AG04450 (cell line): Measurements from ENCODE around the gene TBL2. TPM values are rescaled to one million over a fixed set of nuclear protein-coding genes. Genes with fewer than 3 reads are reported as not detected.

Experiments
- CTCF ChIA-PET: fragments of 300-600, 350-600 bp; formaldehyde crosslinking; extraction: SDS; loops from one replicate; lab custom pipeline; 2022; ENCODE audit warnings: antibody characterized with exemption, inconsistent platforms; lab: Charles Lee
- POLR2A ChIA-PET: fragments of 350-600 bp; formaldehyde crosslinking; extraction: SDS; loops from one replicate; lab custom pipeline; 2021; ENCODE audit warnings: antibody characterized with exemption, inconsistent platforms; lab: Yijun Ruan, JAX
- DNase-seq: peaks from one replicate; pipeline ENCODE4 v3.0.0-alpha.2; 2011; ENCODE audit warnings: low read depth, low spot score
- H3K27ac ChIP-seq: one replicate; pipeline ENCODE4 v1.5.1; 2012; ENCODE audit warnings: low read depth, low read length, control low read depth
- H3K27me3 ChIP-seq: one replicate; pipeline ENCODE4 v1.6.0; 2012; ENCODE audit warnings: low read length; ENCODE audit not compliant: control insufficient read depth, insufficient read depth
- H3K4me3 ChIP-seq: 2 replicates; pipeline ENCODE4 v1.5.1; 2011; ENCODE audit warnings: mild to moderate bottlenecking, low read depth, low read length, control low read depth
- H3K9me3 ChIP-seq: 2 replicates; pipeline ENCODE4 v1.5.1; 2012; ENCODE audit warnings: low read length; ENCODE audit not compliant: control insufficient read depth, insufficient read depth
- polyA plus RNA-seq: library from polyadenylated mRNA; depleted of rRNA; stranded (reverse); fragments of >200 nt; gene quantifications from 2 replicates; pipeline ENCODE4 v1.2.3, GENCODE V29; 2011
- TF ChIP-seq, protein P1 (sequence below): IDR thresholded peaks from 2 replicates; pipeline ENCODE4 v1.5.1; 2011; ENCODE audit warnings: low read depth, low read length, control low read depth, inconsistent platforms

TBL2 gene
- polyA plus RNA-seq, 1 experiment: 34.7 TPM

DNA sequence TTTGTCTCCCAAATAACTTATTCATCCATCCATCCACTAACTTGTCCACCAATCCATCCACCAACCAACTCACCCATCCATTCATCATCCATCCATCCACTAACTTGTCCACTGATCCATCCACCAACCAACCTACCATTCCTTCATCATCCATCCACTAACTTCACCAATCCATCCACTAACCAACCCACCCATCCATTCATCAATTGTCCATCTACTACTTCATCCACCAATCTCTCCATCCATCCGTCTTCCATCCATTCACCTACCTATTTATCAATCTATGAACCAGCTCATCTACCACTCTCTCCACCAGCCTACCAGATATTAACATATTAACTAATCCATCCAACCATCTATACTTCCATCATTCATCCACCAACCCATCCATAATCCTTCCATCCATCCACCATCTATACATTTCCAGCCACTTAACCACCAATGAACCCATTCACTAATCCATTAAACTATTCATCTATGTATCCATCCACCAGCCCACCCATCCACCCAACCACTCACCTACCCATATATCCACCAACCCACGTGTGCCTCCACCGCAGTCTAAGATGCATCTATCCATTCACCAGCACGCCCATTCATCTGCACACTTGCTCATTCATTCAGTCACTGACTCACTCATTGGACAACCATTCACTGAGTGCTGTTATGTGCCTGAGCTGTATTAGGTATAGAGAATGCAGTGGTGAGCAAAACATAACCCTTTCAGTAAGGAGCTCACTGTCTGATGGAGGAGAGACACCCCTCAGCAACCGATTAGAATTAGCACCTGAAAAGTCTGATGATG is 19.8 kb upstream of the TBL2 start:
- DNase-seq: no peak
- POLR2A ChIA-PET: interaction anchor here (0.5 kb wide), 1 partner anchor 13 kb away, joined by 12 read pairs; no protein-coding TSS in a partner anchor
- TF ChIP-seq, protein P1, sequence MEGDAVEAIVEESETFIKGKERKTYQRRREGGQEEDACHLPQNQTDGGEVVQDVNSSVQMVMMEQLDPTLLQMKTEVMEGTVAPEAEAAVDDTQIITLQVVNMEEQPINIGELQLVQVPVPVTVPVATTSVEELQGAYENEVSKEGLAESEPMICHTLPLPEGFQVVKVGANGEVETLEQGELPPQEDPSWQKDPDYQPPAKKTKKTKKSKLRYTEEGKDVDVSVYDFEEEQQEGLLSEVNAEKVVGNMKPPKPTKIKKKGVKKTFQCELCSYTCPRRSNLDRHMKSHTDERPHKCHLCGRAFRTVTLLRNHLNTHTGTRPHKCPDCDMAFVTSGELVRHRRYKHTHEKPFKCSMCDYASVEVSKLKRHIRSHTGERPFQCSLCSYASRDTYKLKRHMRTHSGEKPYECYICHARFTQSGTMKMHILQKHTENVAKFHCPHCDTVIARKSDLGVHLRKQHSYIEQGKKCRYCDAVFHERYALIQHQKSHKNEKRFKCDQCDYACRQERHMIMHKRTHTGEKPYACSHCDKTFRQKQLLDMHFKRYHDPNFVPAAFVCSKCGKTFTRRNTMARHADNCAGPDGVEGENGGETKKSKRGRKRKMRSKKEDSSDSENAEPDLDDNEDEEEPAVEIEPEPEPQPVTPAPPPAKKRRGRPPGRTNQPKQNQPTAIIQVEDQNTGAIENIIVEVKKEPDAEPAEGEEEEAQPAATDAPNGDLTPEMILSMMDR: no peak
- no peak overlapping the region for H3K27ac ChIP-seq
- peaks cover 2% of the 10 kb centered on the region; the same call in 1 of the 2 replicates for H3K9me3 ChIP-seq
- H3K4me3 ChIP-seq: no peak overlapping the region
- CTCF ChIA-PET: interaction anchor here (1.4 kb wide), 1 partner anchor 9 kb away, joined by 8 read pairs; no protein-coding TSS in a partner anchor
- peaks cover 26% of the 10 kb centered on the region for H3K27me3 ChIP-seq

DNA sequence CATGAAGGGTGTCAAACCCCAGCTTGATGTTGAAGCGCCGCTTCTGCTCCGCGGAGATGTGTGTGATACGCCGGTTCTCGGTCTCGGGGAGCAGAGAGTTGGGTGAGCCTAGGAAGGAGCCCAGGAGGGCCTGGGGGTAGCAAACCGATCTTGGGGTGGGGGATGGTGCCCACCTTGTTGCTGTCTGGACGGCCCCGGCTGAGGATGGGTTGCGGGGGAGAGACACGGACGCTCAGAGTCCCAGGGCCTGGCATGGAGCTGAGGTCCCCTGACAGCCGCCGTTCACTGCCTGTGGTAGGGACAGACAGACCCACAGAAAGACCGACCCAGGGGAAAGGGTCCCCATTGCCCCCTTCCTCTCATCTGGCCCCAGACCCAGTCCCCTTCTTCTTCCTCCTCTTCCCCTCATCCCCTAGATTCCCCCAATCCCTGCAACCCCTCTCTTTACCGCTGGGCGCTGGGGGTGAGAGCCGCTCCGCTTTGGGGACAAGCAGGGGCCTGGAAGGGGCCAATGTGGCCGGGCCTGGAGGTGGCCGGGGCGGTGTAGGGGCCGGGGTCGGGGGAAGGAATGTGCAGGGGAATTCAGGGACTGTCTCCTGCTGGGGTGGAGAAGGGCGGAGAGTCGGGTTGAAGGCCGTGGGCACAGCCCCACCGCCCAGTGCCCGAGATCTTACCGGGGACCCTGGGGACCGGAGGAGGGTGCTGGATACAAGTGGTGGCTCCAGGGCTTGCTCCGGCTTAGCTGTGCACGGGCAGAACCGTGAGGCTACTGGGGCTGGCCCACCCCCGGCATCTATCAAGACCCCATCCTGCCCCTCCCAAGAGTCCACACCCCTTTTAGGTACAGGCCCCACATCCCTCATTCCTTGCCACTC is 18.0 kb upstream of the TBL2 start:
- no peak overlapping the region for H3K27ac ChIP-seq
- POLR2A ChIA-PET: no interaction called here
- CTCF ChIA-PET: interaction anchor here (0.5 to 2.1 kb wide), 3 partner anchors 10 to 68 kb away, joined by 3 to 11 read pairs (median 7); no protein-coding TSS in a partner anchor

GRCh38 chr7:73595358-73595757 is 17.0 kb upstream of the TBL2 start:
- ChIA-PET POLR2A (no interaction called here), CTCF (interaction anchor here (2.1 kb wide), 1 partner anchor 11 kb away, joined by 11 read pairs; no protein-coding TSS in a partner anchor)
- no peaks in the 10 kb centered on the region for H3K9me3 ChIP-seq
- H3K27ac ChIP-seq: no peak overlapping the region
- TF ChIP-seq, protein P1: no peak
- no peak for DNase-seq
- peaks cover 26% of the 10 kb centered on the region for H3K27me3 ChIP-seq
- H3K4me3 ChIP-seq: no peak overlapping the region

More for the DNA sequence above, 18.0 kb upstream of the TBL2 start:
- no peak for DNase-seq
- no peak overlapping the region for H3K4me3 ChIP-seq
- peaks cover 26% of the 10 kb centered on the region for H3K27me3 ChIP-seq
- TF ChIP-seq, protein P1: no peak
- H3K9me3 ChIP-seq: no peaks in the 10 kb centered on the region

- Histone ChIP-seq H3K27me3 (peaks cover 21% of the 10 kb centered on the region), H3K9me3 (no peaks in the 10 kb centered on the region), H3K4me3 (no peak overlapping the region), H3K27ac (no peak overlapping the region)
- no peak for DNase-seq
- ChIA-PET POLR2A (no interaction called here), CTCF (no interaction called here)
- TF ChIP-seq, protein P1: no peak
Measured at GRCh38 chr7:73593207-73594045, 15.0 kb upstream of the TBL2 start.
